CD4-positive, alpha-beta T cell (primary cell): ENCODE results near the gene ZNF609. TPM values are rescaled to one million over a fixed set of nuclear protein-coding genes. Genes with fewer than 3 reads are reported as not detected.

Experiments used
- ATAC-seq: fragments of 200-7000 bp; cut with Tn5 transposase; one replicate; pipeline ENCODE4 v1.10.0; 2022; ENCODE audit warnings: mild to moderate bottlenecking; ENCODE audit not compliant: poor library complexity
- CTCF ChIA-PET: fragments of 350-600 bp; sonication (Branson Sonifier 250); formaldehyde crosslinking; loops from one replicate; lab custom pipeline; 2021; ENCODE audit warnings: antibody characterized with exemption, inconsistent platforms; lab: Charles Lee
- POLR2A ChIA-PET: fragments of 350-600 bp; sonication (Branson Sonifier 250); formaldehyde crosslinking; loops from one replicate; lab custom pipeline; 2021; ENCODE audit warnings: antibody characterized with exemption, inconsistent platforms; lab: Charles Lee
- DNase-seq, 14 experiments: peaks; one replicate each; pipeline ENCODE4 v3.0.0-alpha.2; 2013 to 2020; ENCODE audit warnings: mixed read lengths in 2 of 14
- H3K27ac ChIP-seq, 2 donors: one replicate each; pipeline versions ENCODE4 v1.5.1 to v1.7.0; 2013; ENCODE audit warnings: low read length in 2 of 2, low read depth in 1 of 2, mild to moderate bottlenecking in 1 of 2
- H3K27me3 ChIP-seq, 2 experiments: 1 replicate in 1 of 2; 2 replicates in 1 of 2; pipeline versions ENCODE4 v1.6.1 to v1.7.0; 2013; ENCODE audit warnings: low read length in 2 of 2, control low read depth in 1 of 2, mild to moderate bottlenecking in 1 of 2, moderate library complexity in 1 of 2; ENCODE audit not compliant: insufficient read depth in 2 of 2, control insufficient read depth in 1 of 2
- H3K36me3 ChIP-seq: one replicate; pipeline ENCODE4 v1.6.1; 2013; ENCODE audit warnings: low read length, control low read depth; ENCODE audit not compliant: insufficient read depth
- H3K4me1 ChIP-seq: one replicate; pipeline ENCODE4 v1.6.1; 2013; ENCODE audit warnings: low read length, control low read depth; ENCODE audit not compliant: insufficient read depth
- H3K4me3 ChIP-seq: one replicate; pipeline ENCODE4 v1.5.1; 2013; ENCODE audit warnings: mild to moderate bottlenecking, low read length, moderate library complexity
- H3K9me3 ChIP-seq, 2 experiments: 1 replicate in 1 of 2; 2 replicates in 1 of 2; pipeline versions ENCODE4 v1.6.1 to v1.7.0; 2013; ENCODE audit warnings: low read length in 2 of 2, mild to moderate bottlenecking in 2 of 2, control low read depth in 1 of 2, moderate library complexity in 1 of 2; ENCODE audit not compliant: control insufficient read depth in 1 of 2, insufficient read depth in 1 of 2
- H3K27ac Mint-ChIP-seq: one replicate; pipeline ENCODE4 v1.8.0; 2020; ENCODE audit warnings: mixed read lengths
- H3K27me3 Mint-ChIP-seq: one replicate; pipeline ENCODE4 v1.8.0; 2021; ENCODE audit warnings: mixed read lengths
- H3K36me3 Mint-ChIP-seq: one replicate; pipeline ENCODE4 v1.8.0; 2021; ENCODE audit warnings: low read depth, mixed read lengths
- H3K4me1 Mint-ChIP-seq: one replicate; pipeline ENCODE4 v1.8.0; 2021; ENCODE audit warnings: low read depth, mixed read lengths
- H3K4me3 Mint-ChIP-seq: one replicate; pipeline ENCODE4 v1.8.0; 2020; ENCODE audit warnings: mild to moderate bottlenecking, mixed read lengths
- H3K9me3 Mint-ChIP-seq: one replicate; pipeline ENCODE4 v1.8.0; 2020; ENCODE audit warnings: mixed read lengths
- CTCF ChIP-seq: fragments of 200-600 bp; IDR thresholded peaks from one replicate; pipeline ENCODE4 v1.8.0; 2022; ENCODE audit warnings: antibody characterized with exemption, mild to moderate bottlenecking
- intact Hi-C, 2 experiments: fragments of 100-400 bp; cut with DNase I in 1 of 2; cut with micrococcal nuclease in 1 of 2; formaldehyde crosslinking; loops; one replicate each; pipeline versions ENCODE4 v1.15.1 to v1.9.0; 2023 to 2025; cut with DNase I, micrococcal nuclease
- total RNA-seq, 174 experiments: library from RNA in 2 of 174; stranded (reverse) in 2 of 174; gene quantifications; one replicate each; pipeline ENCODE4 v1.2.3 and lab custom pipeline; 2021 to 2026

Gene ZNF609
- total RNA-seq, 2 experiments from 2014 or later, result 62.4 to 65.3 TPM

GRCh38 chr15:64521201-64521600 is 60.8 kb downstream of the ZNF609 start:
- Mint-ChIP-seq H3K4me3 (no peak overlapping the region), H3K4me1 (peaks cover 78% of the 10 kb centered on the region), H3K36me3 (peaks cover 49% of the 10 kb centered on the region), H3K27me3 (no peaks in the 10 kb centered on the region), H3K9me3 (no peaks in the 10 kb centered on the region), H3K27ac (peak overlapping the region; percentile 42)
- ATAC-seq (no peak), DNase-seq (no peak)
- H3K27ac ChIP-seq, result no peak overlapping the region
- no peaks in the 10 kb centered on the region for H3K9me3 ChIP-seq
- CTCF ChIA-PET, result no interaction called here
- no peak for TF ChIP-seq CTCF
- H3K27me3 ChIP-seq, result no peaks in the 10 kb centered on the region
- POLR2A ChIA-PET, result interaction anchor here (0.9 kb wide), 1 partner anchor 14 kb away, joined by 3 read pairs; no protein-coding TSS in a partner anchor
- H3K36me3 ChIP-seq, result no peaks in the 10 kb centered on the region
- peaks cover 4% of the 10 kb centered on the region for H3K4me1 ChIP-seq
- intact Hi-C loops, result no loop called here
- H3K4me3 ChIP-seq, result no peak overlapping the region

- no peak overlapping the region for H3K4me3 Mint-ChIP-seq
Observed at GRCh38 chr15:64521726-64522164, 61.4 kb downstream of the ZNF609 start.

GRCh38 chr15:64522226-64522823 is 61.9 kb downstream of the ZNF609 start:
- intact Hi-C loops, result no loop called here
- TF ChIP-seq CTCF, result no peak
- H3K27me3 ChIP-seq, result no peaks in the 10 kb centered on the region
- H3K27me3 Mint-ChIP-seq, result no peaks in the 10 kb centered on the region
- CTCF ChIA-PET, result interaction anchor here (1.3 kb wide), 1 partner anchor 18 kb away, joined by 4 read pairs; no protein-coding TSS in a partner anchor
- ATAC-seq (no peak), DNase-seq (no peak)
- H3K4me3 ChIP-seq, result no peak overlapping the region
- no peaks in the 10 kb centered on the region for H3K36me3 ChIP-seq
- H3K4me3 Mint-ChIP-seq, result no peak overlapping the region
- H3K9me3 Mint-ChIP-seq, result no peaks in the 10 kb centered on the region
- peaks cover 81% of the 10 kb centered on the region for H3K4me1 Mint-ChIP-seq
- no peak overlapping the region for H3K27ac ChIP-seq
- peaks cover 7% of the 10 kb centered on the region for H3K4me1 ChIP-seq
- H3K9me3 ChIP-seq, result no peaks in the 10 kb centered on the region
- peaks cover 46% of the 10 kb centered on the region for H3K36me3 Mint-ChIP-seq
- POLR2A ChIA-PET, result interaction anchor here (2.3 kb wide), 1 partner anchor 9 kb away, joined by 6 read pairs; no protein-coding TSS in a partner anchor
- H3K27ac Mint-ChIP-seq, result peak overlapping the region; percentile 42

More at GRCh38 chr15:64521726-64522164, 61.4 kb downstream of the ZNF609 start:
- ChIA-PET CTCF (no interaction called here), POLR2A (interaction anchor here (2.3 kb wide), 1 partner anchor 8 kb away, joined by 6 read pairs; no protein-coding TSS in a partner anchor)
- DNase-seq, result no peak
- intact Hi-C loops, result no loop called here
- Mint-ChIP-seq H3K27ac (peak overlapping the region; percentile 42), H3K4me1 (peaks cover 78% of the 10 kb centered on the region), H3K36me3 (peaks cover 49% of the 10 kb centered on the region), H3K9me3 (no peaks in the 10 kb centered on the region), H3K27me3 (no peaks in the 10 kb centered on the region)
- no peak overlapping the region for H3K4me3 ChIP-seq
- no peaks in the 10 kb centered on the region for H3K36me3 ChIP-seq
- no peak for ATAC-seq
- H3K27ac ChIP-seq, result no peak overlapping the region
- H3K9me3 ChIP-seq, result no peaks in the 10 kb centered on the region
- no peak for TF ChIP-seq CTCF
- no peaks in the 10 kb centered on the region for H3K27me3 ChIP-seq
- peaks cover 7% of the 10 kb centered on the region for H3K4me1 ChIP-seq
